ENCODE data around the gene ABHD16A.

GRCh38 chr6:31677955-31678354 lies 25.2 kb downstream of the ABHD16A start:
- TF ChIP-seq POLR2A (IDR thresholded peaks at IDR 0.05) (no peak), CTCF (IDR thresholded peaks at IDR 0.05 in 4 of 5, conservative IDR thresholded peaks at IDR 0.05 in 1 of 5) (no peak)
